H1 (cell line): Measurements from ENCODE around the gene PSG2. TPM values are rescaled to one million over a fixed set of nuclear protein-coding genes. Genes with fewer than 3 reads are reported as not detected.
"Not testable (repeated sequence)": the region's sequence is repeated elsewhere in the genome, so short reads cannot be mapped to it uniquely, and the experiment has no call there.

Source experiments
- CTCF ChIA-PET: fragments of 300-600 bp; sonication (Branson Sonifier 250); formaldehyde crosslinking; loops from one replicate; lab custom pipeline; 2021; ENCODE audit not compliant: partially characterized antibody; lab: Charles Lee
- POLR2A ChIA-PET: fragments of 300-600 bp; sonication (Branson Sonifier 250); formaldehyde crosslinking; loops from one replicate; lab custom pipeline; 2021; ENCODE audit warnings: inconsistent platforms; ENCODE audit not compliant: partially characterized antibody; lab: Charles Lee
- DNase-seq, 2 experiments: peaks; one replicate each; pipeline versions ENCODE4 v3.0.0 to v3.0.0-alpha.2; 2010 to 2022; ENCODE audit warnings: low spot score in 2 of 2, low read depth in 1 of 2, mixed read lengths in 1 of 2
- FAIRE-seq: peaks from 2 replicates; lab custom pipeline; 2011; peaks lifted over from hg19 to GRCh38; lab: Jason Lieb, UNC
- H2AFZ ChIP-seq: 2 replicates; pipeline ENCODE4 v1.8.1; 2012; ENCODE audit warnings: low read length, inconsistent platforms
- H2AK5ac ChIP-seq: 2 replicates; pipeline ENCODE4 v1.6.1; 2013; ENCODE audit warnings: low read depth, low read length
- H2BK120ac ChIP-seq: replicated peaks from 2 replicates; pipeline ENCODE3; 2013; ENCODE audit warnings: low read depth, low read length, inconsistent platforms
- H2BK12ac ChIP-seq: 2 replicates; pipeline ENCODE4 v1.6.1; 2013; ENCODE audit warnings: low read depth, low read length
- H2BK15ac ChIP-seq: 2 replicates; pipeline ENCODE4 v1.6.1; 2013; ENCODE audit warnings: low read length
- H2BK20ac ChIP-seq: 2 replicates; pipeline ENCODE4 v1.6.1; 2013; ENCODE audit warnings: low read length
- H2BK5ac ChIP-seq: 2 replicates; pipeline ENCODE4 v1.6.1; 2013; ENCODE audit warnings: low read depth, low read length
- H3K14ac ChIP-seq: 2 replicates; pipeline ENCODE4 v1.6.1; 2013; ENCODE audit warnings: inconsistent platforms; ENCODE audit not compliant: insufficient read length
- H3K18ac ChIP-seq: 2 replicates; pipeline ENCODE4 v1.6.1; 2013; ENCODE audit warnings: low read length; ENCODE audit errors: extremely low read depth
- H3K23ac ChIP-seq: 2 replicates; pipeline ENCODE4 v1.6.1; 2013; ENCODE audit warnings: inconsistent platforms; ENCODE audit not compliant: insufficient read length
- H3K23me2 ChIP-seq: 2 replicates; pipeline ENCODE4 v1.6.1; 2013; ENCODE audit warnings: low read depth, low read length
- H3K27ac ChIP-seq: 2 replicates; pipeline ENCODE4 v1.6.1; 2011; ENCODE audit warnings: low read depth, low read length, inconsistent platforms
- H3K27me3 ChIP-seq, 4 experiments: replicated peaks in 1 of 4; 1 replicate in 1 of 4; 2 replicates in 3 of 4; pipeline versions ENCODE4 v1.6.1 to v1.8.1; 2011 to 2013; ENCODE audit warnings: low read length in 3 of 4, mild to moderate bottlenecking in 3 of 4, inconsistent platforms in 2 of 4, mixed read lengths in 2 of 4, moderate library complexity in 1 of 4; ENCODE audit not compliant: control insufficient read depth in 3 of 4, insufficient read depth in 3 of 4; ENCODE audit errors: extremely low read depth in 1 of 4
- H3K36me3 ChIP-seq, 4 experiments: 2 replicates each; pipeline versions ENCODE4 v1.6.1 to v1.8.1; 2011 to 2013; ENCODE audit warnings: mild to moderate bottlenecking in 4 of 4, low read length in 3 of 4, moderate library complexity in 2 of 4, control low read depth in 1 of 4, inconsistent platforms in 1 of 4; ENCODE audit not compliant: insufficient read depth in 4 of 4, control insufficient read depth in 2 of 4
- H3K4ac ChIP-seq: replicated peaks from 2 replicates; pipeline ENCODE3; 2013; ENCODE audit warnings: low read length, low read depth, mixed read lengths, inconsistent platforms; ENCODE audit not compliant: insufficient read length
- H3K4me1 ChIP-seq, 4 experiments: replicated peaks in 1 of 4; 1 replicate in 1 of 4; 2 replicates in 3 of 4; pipeline versions ENCODE4 v1.6.1 to v1.8.1; 2011 to 2013; ENCODE audit warnings: low read length in 3 of 4, inconsistent platforms in 2 of 4, mixed read lengths in 1 of 4; ENCODE audit not compliant: insufficient read depth in 4 of 4, control insufficient read depth in 3 of 4
- H3K4me2 ChIP-seq, 2 experiments: 2 replicates each; pipeline versions ENCODE4 v1.6.1 to v1.8.1; 2011 to 2013; ENCODE audit warnings: low read depth in 2 of 2, low read length in 2 of 2, control low read depth in 1 of 2, inconsistent platforms in 1 of 2, mild to moderate bottlenecking in 1 of 2; ENCODE audit not compliant: insufficient read depth in 1 of 2
- H3K4me3 ChIP-seq, 4 experiments: fragments of 200-600, 300-600 bp in 1 of 4; sonication (generic), shearing (Covaris generic), sonication (Bioruptor Twin) in 1 of 4; 2 replicates each; pipeline versions ENCODE4 v1.5.1 to v1.8.1; 2011 to 2016; ENCODE audit warnings: low read length in 4 of 4, low read depth in 3 of 4, control low read depth in 2 of 4, inconsistent platforms in 2 of 4, mild to moderate bottlenecking in 2 of 4, mixed read lengths in 1 of 4, moderate library complexity in 1 of 4; ENCODE audit not compliant: insufficient read depth in 2 of 4; ENCODE audit errors: extremely low read depth in 1 of 4
- H3K56ac ChIP-seq: replicated peaks from 2 replicates; pipeline ENCODE3; 2013; ENCODE audit warnings: low read depth, mild to moderate bottlenecking, mixed read lengths, low read length, inconsistent platforms; ENCODE audit not compliant: insufficient read length
- H3K79me1 ChIP-seq: 2 replicates; pipeline ENCODE4 v1.6.1; 2013; ENCODE audit warnings: low read depth, low read length, control low read depth
- H3K79me2 ChIP-seq, 2 experiments: 2 replicates each; pipeline versions ENCODE4 v1.6.1 to v1.8.1; 2012 to 2013; ENCODE audit warnings: low read length in 2 of 2, mild to moderate bottlenecking in 2 of 2, inconsistent platforms in 1 of 2; ENCODE audit not compliant: insufficient read depth in 2 of 2, control insufficient read depth in 1 of 2
- H3K9ac ChIP-seq, 4 experiments: replicated peaks in 1 of 4; 1 replicate in 1 of 4; 2 replicates in 3 of 4; pipeline versions ENCODE4 v1.6.1 to v1.8.1; 2011 to 2013; ENCODE audit warnings: low read depth in 3 of 4, low read length in 3 of 4, control low read depth in 2 of 4, mild to moderate bottlenecking in 2 of 4, moderate library complexity in 2 of 4, inconsistent platforms in 1 of 4; ENCODE audit errors: extremely low read depth in 1 of 4
- H3K9me3 ChIP-seq, 2 experiments: 2 replicates each; pipeline versions ENCODE4 v1.6.1 to v1.8.1; 2012 to 2013; ENCODE audit warnings: mild to moderate bottlenecking in 2 of 2, moderate library complexity in 2 of 2, control low read depth in 1 of 2, inconsistent platforms in 1 of 2, low read depth in 1 of 2, low read length in 1 of 2, mixed read lengths in 1 of 2; ENCODE audit not compliant: insufficient read depth in 2 of 2
- H4K20me1 ChIP-seq, 2 experiments: replicated peaks in 1 of 2; 2 replicates each; pipeline versions ENCODE3 to v1.8.1; 2011 to 2013; ENCODE audit warnings: inconsistent platforms in 2 of 2, low read length in 2 of 2, mild to moderate bottlenecking in 1 of 2; ENCODE audit not compliant: insufficient read depth in 2 of 2, control insufficient read depth in 1 of 2
- H4K5ac ChIP-seq: 2 replicates; pipeline ENCODE4 v1.6.1; 2013; ENCODE audit warnings: low read length, low read depth, mixed read lengths, inconsistent platforms; ENCODE audit not compliant: insufficient read length
- H4K8ac ChIP-seq: 2 replicates; pipeline ENCODE4 v1.8.0; 2013; ENCODE audit warnings: mild to moderate bottlenecking, moderate library complexity, low read length, inconsistent platforms; ENCODE audit not compliant: insufficient read depth; ENCODE audit errors: extremely low read depth
- H4K91ac ChIP-seq: replicated peaks from 2 replicates; pipeline ENCODE3; 2013; ENCODE audit warnings: low read length, mixed read lengths, inconsistent platforms; ENCODE audit not compliant: insufficient read length
- WGBS, 2 experiments: shearing (Covaris generic) in 1 of 2; methylation state at CpG; one replicate each; pipeline versions ENCODE4 v1.1.6 to v1.1.7; 2013 to 2015; ENCODE audit warnings: low lambda C conversion rate in 2 of 2, mixed read lengths in 2 of 2, inconsistent platforms in 1 of 2, low coverage in 1 of 2, missing lambda C conversion rate in 1 of 2; ENCODE audit not compliant: insufficient replicate concordance in 2 of 2, insufficient coverage in 1 of 2, insufficient read length in 1 of 2; ENCODE audit errors: extremely low coverage in 1 of 2, missing lambda C conversion rate in 1 of 2; 5-methylcytosine and 5-hydroxymethylcytosine counted together
- polyA plus RNA-seq, 7 experiments: library from polyadenylated mRNA; depleted of rRNA in 3 of 7; stranded (reverse) in 5 of 7; unstranded in 2 of 7; fragments of >200 nt in 5 of 7; fragments of 200-250 nt in 2 of 7; gene quantifications; 1 replicate in 5 of 7; 2 replicates in 1 of 7; 4 replicates in 1 of 7; pipeline versions ENCODE4 v1.2.1 to v1.2.3, GENCODE V29; 2011 to 2013; ENCODE audit warnings: missing spikeins in 2 of 7, mixed read lengths in 2 of 7
- total RNA-seq: library from RNA; stranded (reverse); fragmentation: NEBNext Ultra II Directional; extraction: Animal tissue kit (Norgen Biotek cat#: 25700); gene quantifications from 2 replicates; pipeline ENCODE4 v1.2.1, GENCODE V29; 2021

Gene PSG2
- total and polyA plus RNA-seq, 2 of the 8 experiments (the other 6 are each of a cell fraction or from before 2014, with no cell fraction given): not detected

- H2BK120ac ChIP-seq, H2BK5ac ChIP-seq, H3K36me3 ChIP-seq, POLR2A ChIA-PET, H2BK20ac ChIP-seq, H3K9ac ChIP-seq, H3K4ac ChIP-seq, H3K79me1 ChIP-seq, H4K8ac ChIP-seq, H3K23me2 ChIP-seq, H2AFZ ChIP-seq, DNase-seq, CTCF ChIA-PET, H4K5ac ChIP-seq, H3K4me2 ChIP-seq, H3K18ac ChIP-seq, H3K56ac ChIP-seq, H3K14ac ChIP-seq, H3K79me2 ChIP-seq, H3K27me3 ChIP-seq, H4K20me1 ChIP-seq, FAIRE-seq, H4K91ac ChIP-seq, H2BK15ac ChIP-seq, H3K4me3 ChIP-seq, H3K4me1 ChIP-seq, H2AK5ac ChIP-seq, H3K23ac ChIP-seq, H3K27ac ChIP-seq, H2BK12ac ChIP-seq: not testable (repeated sequence)
- peaks cover 5 to 42% of the 10 kb centered on the region in 2 experiments; a peak in 3 of 4 replicates for H3K9me3 ChIP-seq
- WGBS, 2 experiments: 83% methylated on average over 1 of the region's 1 CpG; no CpG with 5 or more reads in 1 of the 2 experiments
Measured at GRCh38 chr19:43107401-43107800, 24.9 kb upstream of the PSG2 start.
